A549 (cell line): ENCODE measurements around the gene KRTAP9-7. TPM values are rescaled to one million over a fixed set of nuclear protein-coding genes. Genes with fewer than 3 reads are reported as not detected.
"Not testable (repeated sequence)": the region's sequence is repeated elsewhere in the genome, so short reads cannot be mapped to it uniquely, and the experiment has no call there.

Experiments used
- ATAC-seq, 2 experiments: fragments of 200-7000 bp in 1 of 2; fragments of >200 bp in 1 of 2; cut with Nextera tagmentation in 1 of 2; cut with Tn5 transposase in 1 of 2; 3 replicates each; pipeline versions ENCODE4 v1.8.0 to v1.9.1; 2018 to 2020; ENCODE audit warnings: mild to moderate bottlenecking in 1 of 2, moderate library complexity in 1 of 2
- CTCF ChIA-PET: fragments of 300-600 bp; sonication (Branson Sonifier 250); formaldehyde crosslinking; extraction: SDS; loops from one replicate; lab custom pipeline; 2021; ENCODE audit warnings: antibody characterized with exemption, inconsistent platforms; lab: Yijun Ruan, JAX
- POLR2A ChIA-PET: fragments of 350-600 bp; formaldehyde crosslinking; extraction: SDS; loops from one replicate; lab custom pipeline; 2021; ENCODE audit warnings: antibody characterized with exemption, inconsistent platforms; lab: Yijun Ruan, JAX
- DNase-seq, 2 experiments: peaks; one replicate each; pipeline versions ENCODE4 v3.0.0 to v3.0.0-alpha.2; 2011 to 2016; ENCODE audit warnings: low read depth in 1 of 2, low spot score in 1 of 2
- FAIRE-seq: peaks from 2 replicates; lab custom pipeline; 2011; peaks lifted over from hg19 to GRCh38; lab: Jason Lieb, UNC
- H3K27ac ChIP-seq, 2 experiments: fragments of >200 bp; sonication (Bioruptor Twin); formaldehyde crosslinking; 3 replicates each; pipeline ENCODE4 v1.5.1; 2016 to 2017
- H3K4me1 ChIP-seq: fragments of >200 bp; sonication (Bioruptor Twin); formaldehyde crosslinking; 3 replicates; pipeline ENCODE4 v1.6.1; 2016
- H3K4me2 ChIP-seq: fragments of >200 bp; sonication (Bioruptor Twin); formaldehyde crosslinking; 3 replicates; pipeline ENCODE4 v1.6.1; 2016
- H3K4me3 ChIP-seq: fragments of >200 bp; sonication (Bioruptor Twin); formaldehyde crosslinking; 3 replicates; pipeline ENCODE4 v1.5.1; 2016
- H3K9me3 ChIP-seq: fragments of >200 bp; sonication (Bioruptor Twin); formaldehyde crosslinking; 3 replicates; pipeline ENCODE4 v1.6.1; 2016
- BHLHE40 ChIP-seq: IDR thresholded peaks from 2 replicates; pipeline ENCODE4 v1.6.1; 2012; ENCODE audit warnings: low read depth, low read length, inconsistent platforms
- CEBPB ChIP-seq, 2 experiments: fragments of >200 bp in 1 of 2; sonication (Bioruptor Twin) in 1 of 2; formaldehyde crosslinking in 1 of 2; IDR thresholded peaks; 2 replicates each; pipeline ENCODE4 v1.6.1; 2012 to 2016
- CHD2 ChIP-seq: fragments of 150-350 bp; IDR thresholded peaks from 2 replicates; pipeline ENCODE4 v1.6.1; 2014; ENCODE audit warnings: low read length; ENCODE audit not compliant: partially characterized antibody
- CHD4 ChIP-seq: fragments of 200-600 bp; sonication (generic); IDR thresholded peaks from 2 replicates; pipeline ENCODE4 v1.6.1; 2016; ENCODE audit warnings: antibody characterized with exemption, mild to moderate bottlenecking, borderline replicate concordance
- EHMT2 ChIP-seq: fragments of 200-600 bp; sonication (generic); IDR thresholded peaks from 2 replicates; pipeline ENCODE4 v1.6.1; 2016; ENCODE audit warnings: antibody characterized with exemption, low read depth, mild to moderate bottlenecking, moderate library complexity
- FOSB ChIP-seq: fragments of 250-450 bp; sonication (Bioruptor Pico); IDR thresholded peaks from 2 replicates; pipeline ENCODE4 v1.5.0; 2020; ENCODE audit warnings: mild to moderate bottlenecking, moderate library complexity
- GATA3 ChIP-seq: IDR thresholded peaks from 2 replicates; pipeline ENCODE4 v1.6.1; 2012; ENCODE audit warnings: borderline replicate concordance
- HES2 ChIP-seq: fragments of >200 bp; sonication (Bioruptor Twin); formaldehyde crosslinking; IDR thresholded peaks from 2 replicates; pipeline ENCODE4 v1.6.1; 2016
- HOXA7 ChIP-seq: fragments of 250-450 bp; sonication (Bioruptor Pico); IDR thresholded peaks from 2 replicates; pipeline ENCODE4 v1.5.0; 2020; ENCODE audit warnings: mild to moderate bottlenecking, moderate library complexity
- JUN ChIP-seq, 2 experiments: fragments of >200 bp; sonication (Bioruptor Twin); formaldehyde crosslinking; IDR thresholded peaks; 2 replicates in 1 of 2; 3 replicates in 1 of 2; pipeline ENCODE4 v1.6.1; 2016 to 2017
- MAFK ChIP-seq: fragments of 450-650 bp; IDR thresholded peaks from 2 replicates; pipeline ENCODE4 v1.6.1; 2014; ENCODE audit not compliant: partially characterized antibody
- MYC ChIP-seq: IDR thresholded peaks from 2 replicates; pipeline ENCODE4 v1.6.1; 2012; ENCODE audit warnings: mild to moderate bottlenecking, inconsistent platforms, low read length, improper control_type of control experiment, borderline replicate concordance
- NFE2L2 ChIP-seq: fragments of 150-350 bp; conservative IDR thresholded peaks from 2 replicates; pipeline ENCODE4 v1.6.1; 2014; ENCODE audit warnings: low read length
- PBX3 ChIP-seq: IDR thresholded peaks from 2 replicates; pipeline ENCODE4 v1.6.1; 2012
- RAD21 ChIP-seq, 2 experiments: fragments of >200 bp in 1 of 2; sonication (Bioruptor Twin) in 1 of 2; formaldehyde crosslinking in 1 of 2; IDR thresholded peaks in 1 of 2; conservative IDR thresholded peaks in 1 of 2; 2 replicates in 1 of 2; 3 replicates in 1 of 2; pipeline ENCODE4 v1.6.1; 2012 to 2018; ENCODE audit warnings: inconsistent platforms in 1 of 2
- RARB ChIP-seq: fragments of 250-450 bp; sonication (Bioruptor Pico); IDR thresholded peaks from 2 replicates; pipeline ENCODE4 v1.8.0; 2021; ENCODE audit warnings: mild to moderate bottlenecking, moderate library complexity
- RFX5 ChIP-seq: fragments of 450-650 bp; IDR thresholded peaks from 2 replicates; pipeline ENCODE4 v1.7.1; 2014; ENCODE audit warnings: antibody characterized with exemption, mild to moderate bottlenecking, moderate library complexity
- RNF2 ChIP-seq: fragments of 200-600 bp; sonication (generic); IDR thresholded peaks from 2 replicates; pipeline ENCODE4 v1.6.1; 2016; ENCODE audit warnings: low read depth, mild to moderate bottlenecking, antibody characterized with exemption, moderate library complexity, borderline replicate concordance
- SMC3 ChIP-seq: fragments of >200 bp; sonication (Bioruptor Twin); formaldehyde crosslinking; IDR thresholded peaks from 3 replicates; pipeline ENCODE4 v1.6.1; 2018; ENCODE audit warnings: inconsistent platforms
- TFCP2L1 ChIP-seq: fragments of 250-450 bp; sonication (Bioruptor Pico); IDR thresholded peaks from 2 replicates; pipeline ENCODE4 v1.5.0; 2021; ENCODE audit warnings: mild to moderate bottlenecking
- TP53 ChIP-seq: fragments of 250-450 bp; sonication (Bioruptor Pico); IDR thresholded peaks from 2 replicates; pipeline ENCODE4 v1.5.0; 2021; ENCODE audit warnings: mild to moderate bottlenecking, moderate library complexity
- WGBS: methylation state at CpG from one replicate; pipeline ENCODE4 v1.1.6; 2017; ENCODE audit errors: missing lambda C conversion rate; 5-methylcytosine and 5-hydroxymethylcytosine counted together
- polyA plus RNA-seq, 4 experiments: library from polyadenylated mRNA; depleted of rRNA in 3 of 4; stranded (reverse); fragments of >200 nt; fragmentation: RNase III in 1 of 4; extraction: RNeasy Plus Mini Kit Qiagen cat#74134 plus additional on column Dnase treatment in 1 of 4; gene quantifications; 2 replicates in 3 of 4; 3 replicates in 1 of 4; pipeline ENCODE4 v1.2.3, GENCODE V29; 2011 to 2017

KRTAP9-7 gene
- polyA plus RNA-seq, 2 of the 4 experiments (the other 2 are of a cell fraction) = not detected

GRCh38 chr17:41267711-41268110, 7.8 kb upstream of the KRTAP9-7 start:
- Histone ChIP-seq H3K4me1 (no peaks in the 10 kb centered on the region), H3K9me3 (no peaks in the 10 kb centered on the region), H3K4me2 (no peak overlapping the region), H3K4me3 (no peak overlapping the region), H3K27ac (no peak overlapping the region)
- TF ChIP-seq JUN (IDR thresholded peaks at IDR 0.05) = no peak
- no peak for TF ChIP-seq TFCP2L1 (CRISPR knock-in tag)
- no peak for TF ChIP-seq MAFK
- no peak for TF ChIP-seq RAD21 (conservative IDR thresholded peaks at IDR 0.05 in 1 of 2, IDR thresholded peaks at IDR 0.05 in 1 of 2)
- TF ChIP-seq NFE2L2 = no peak
- TF ChIP-seq CHD2 = no peak
- TF ChIP-seq HOXA7 = no peak
- CTCF ChIA-PET = no interaction called here
- ATAC-seq (no peak), DNase-seq (no peak), FAIRE-seq (no peak)
- WGBS = 61% methylated on average over 3 of the region's 3 CpGs
- POLR2A ChIA-PET = no interaction called here

- H3K4me3 ChIP-seq, ATAC-seq, DNase-seq, H3K9me3 ChIP-seq, H3K4me1 ChIP-seq, H3K4me2 ChIP-seq, FAIRE-seq, POLR2A ChIA-PET, H3K27ac ChIP-seq: not testable (repeated sequence)
- CTCF ChIA-PET = interaction anchor here (0.8 kb wide), 1 partner anchor 277 kb away, joined by 3 read pairs; no protein-coding TSS in a partner anchor
- WGBS = 0% methylated on average over 1 of the region's 1 CpG
Measured at GRCh38 chr17:41271323-41271722, 4.2 kb upstream of the KRTAP9-7 start.

GRCh38 chr17:41271858-41272257, 3.6 kb upstream of the KRTAP9-7 start:
- H3K9me3 ChIP-seq = no peaks in the 10 kb centered on the region
- no peak for ATAC-seq
- DNase-seq = no peak
- no peak overlapping the region for H3K4me2 ChIP-seq
- H3K4me3 ChIP-seq = no peak overlapping the region
- WGBS = 8% methylated on average over 1 of the region's 1 CpG
- CTCF ChIA-PET = interaction anchor here (0.8 kb wide), 1 partner anchor 277 kb away, joined by 3 read pairs; no protein-coding TSS in a partner anchor
- peak; percentile 49 for FAIRE-seq
- POLR2A ChIA-PET = no interaction called here
- no peaks in the 10 kb centered on the region for H3K4me1 ChIP-seq
- TF ChIP-seq TP53 (no peak), MYC (no peak), RARB (CRISPR knock-in tag) (no peak), SMC3 (no peak), GATA3 (no peak), FOSB (CRISPR knock-in tag) (no peak), CEBPB (IDR thresholded peaks at IDR 0.05) (no peak), EHMT2 (no peak), HES2 (no peak), HOXA7 (no peak), RNF2 (no peak), PBX3 (no peak), CHD4 (no peak), BHLHE40 (no peak), RFX5 (no peak)
- H3K27ac ChIP-seq = no peak overlapping the region
